HG03432 (cell line): ENCODE results near the gene CTDP1.
A peak's percentile ranks its signal among the peaks of the same experiment; 100 is the strongest.

ENCODE experiments used
- ATAC-seq: cut with Tn5 transposase; IDR thresholded peaks from one replicate; pipeline ENCODE4 v1.9.1; 2021; ENCODE audit warnings: mild to moderate bottlenecking, moderate library complexity; ENCODE audit not compliant: unreplicated experiment

CTDP1 gene

DNA sequence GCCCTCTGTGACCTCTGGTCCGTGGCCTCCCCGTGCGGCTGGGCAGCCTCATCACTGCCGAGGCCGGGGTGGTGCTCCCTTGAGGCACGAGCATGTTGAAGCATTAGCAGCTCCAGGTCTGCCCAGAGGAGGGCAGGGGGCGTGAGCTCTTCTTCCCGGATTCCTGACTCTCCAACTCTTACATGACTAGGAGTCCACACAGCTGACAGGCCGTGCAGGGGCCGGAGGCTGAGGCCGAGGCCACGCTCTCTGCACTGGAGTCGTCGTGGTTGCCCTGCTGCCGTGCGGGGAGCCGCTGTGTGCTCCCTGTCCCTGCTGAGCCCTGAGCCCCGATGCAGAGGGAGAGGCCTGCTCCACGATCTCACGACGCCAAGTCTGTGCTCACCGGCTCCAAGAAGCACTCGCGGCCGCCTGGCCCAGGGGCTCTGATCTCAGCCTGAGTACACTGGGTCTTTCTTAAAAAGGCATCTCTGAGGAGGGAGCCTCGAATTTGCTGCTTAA lies 98.7 kb downstream of the CTDP1 start:
- ATAC-seq: no peak

DNA sequence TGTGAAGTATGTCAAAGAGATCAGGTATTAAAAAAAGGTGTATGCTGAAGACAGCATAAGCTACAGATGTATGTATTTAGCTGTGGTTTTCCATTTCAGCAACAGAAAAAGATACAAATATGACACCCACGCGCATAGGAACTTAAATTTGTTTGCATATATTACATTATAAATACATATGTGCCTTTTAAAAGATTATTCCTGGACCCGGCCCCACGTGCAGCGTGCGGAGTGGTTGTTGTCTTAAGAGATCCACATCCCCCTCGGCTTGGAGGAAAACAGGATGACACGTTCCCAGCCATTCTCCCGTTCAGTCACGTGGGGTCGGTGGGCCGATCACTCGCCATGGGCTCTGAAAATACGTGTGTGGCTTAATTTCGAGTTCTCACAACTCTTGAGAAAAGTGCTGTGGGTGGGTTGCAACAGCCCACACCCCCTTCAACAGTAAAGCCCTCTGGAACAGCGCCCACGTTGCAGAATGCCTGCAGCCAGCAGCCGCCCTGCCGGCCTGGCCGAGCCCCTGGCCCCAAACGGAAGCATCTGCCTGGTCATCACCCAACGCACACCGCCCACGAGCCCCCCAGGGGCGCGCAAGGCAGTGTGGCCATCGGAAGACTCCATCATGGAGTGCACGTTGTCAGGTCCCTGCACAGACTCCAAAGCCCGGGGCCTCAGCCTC lies 99.6 kb downstream of the CTDP1 start:
- no peak for ATAC-seq

DNA sequence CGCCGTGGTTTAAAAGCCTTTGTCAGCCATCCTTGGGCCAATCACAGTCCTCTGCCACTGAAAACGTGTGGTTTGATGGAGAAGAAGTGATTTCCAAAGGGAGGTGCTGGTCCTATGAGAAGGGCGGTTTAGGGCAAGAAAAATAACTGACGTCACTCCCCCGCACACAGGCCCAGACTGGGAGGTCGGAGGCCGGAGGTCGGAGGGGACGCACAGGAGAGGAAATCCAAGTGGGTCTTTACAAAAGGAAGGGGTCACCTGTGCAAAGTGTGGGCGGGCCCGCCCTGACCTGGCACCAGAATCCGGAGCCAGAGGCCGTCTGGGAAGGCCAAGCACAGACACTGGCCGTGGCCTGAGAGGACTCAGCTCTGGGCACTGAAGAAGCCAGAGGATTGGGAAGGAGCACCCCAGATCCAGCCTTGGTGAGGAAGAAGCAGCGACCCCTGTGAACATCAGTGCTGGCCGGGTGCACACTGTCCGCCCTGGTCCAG lies 100.1 kb downstream of the CTDP1 start:
- no peak for ATAC-seq

DNA sequence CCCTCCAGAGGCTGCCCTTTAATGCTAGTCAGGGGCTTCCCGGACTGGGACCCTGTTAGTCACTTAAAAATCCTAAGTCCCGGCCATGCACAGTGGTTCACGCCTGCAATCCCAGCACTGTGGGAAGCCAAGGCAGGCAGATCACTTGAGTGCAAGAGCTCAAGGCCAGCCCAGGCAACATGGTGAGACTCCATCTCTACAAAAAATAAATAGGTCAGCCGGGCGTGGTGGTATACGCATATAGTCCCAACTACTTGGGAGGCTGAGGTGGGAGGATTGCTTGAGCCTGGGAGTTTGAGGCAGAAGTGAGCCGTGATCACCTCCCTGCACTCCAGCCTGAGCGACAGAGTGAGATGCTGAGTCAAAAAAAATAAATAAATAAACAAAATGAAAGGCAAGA lies 100.9 kb downstream of the CTDP1 start:
- ATAC-seq: no peak

DNA sequence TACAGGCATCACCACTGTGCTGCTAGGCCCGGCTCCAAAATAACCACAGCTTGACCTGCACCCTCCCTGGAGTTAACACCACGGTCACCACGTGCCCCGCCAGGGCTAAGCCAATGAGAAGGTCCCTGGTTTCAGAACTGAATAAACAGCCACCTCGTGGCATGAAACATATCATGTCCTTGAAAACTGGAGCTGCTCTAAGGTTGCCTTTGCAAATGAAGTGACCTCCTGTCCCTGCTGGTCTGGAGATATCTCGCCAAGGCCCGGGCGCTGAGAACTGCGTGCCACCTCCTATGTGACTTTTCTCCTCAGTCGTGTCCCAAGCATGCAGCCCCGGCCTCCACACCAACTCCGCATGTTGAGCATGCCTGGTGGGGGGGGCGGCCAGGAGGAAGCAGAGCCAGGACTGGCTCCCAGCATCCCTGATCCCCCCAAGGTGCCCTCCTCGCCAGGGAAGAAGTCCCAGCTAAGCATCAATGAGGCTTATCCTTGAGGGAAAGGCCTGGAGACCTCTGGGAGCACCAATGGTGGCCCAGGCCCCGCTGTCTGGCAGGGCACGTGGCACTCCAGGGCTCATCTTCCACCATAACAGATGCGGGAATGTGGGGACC lies 101.8 kb downstream of the CTDP1 start:
- no peak for ATAC-seq

DNA sequence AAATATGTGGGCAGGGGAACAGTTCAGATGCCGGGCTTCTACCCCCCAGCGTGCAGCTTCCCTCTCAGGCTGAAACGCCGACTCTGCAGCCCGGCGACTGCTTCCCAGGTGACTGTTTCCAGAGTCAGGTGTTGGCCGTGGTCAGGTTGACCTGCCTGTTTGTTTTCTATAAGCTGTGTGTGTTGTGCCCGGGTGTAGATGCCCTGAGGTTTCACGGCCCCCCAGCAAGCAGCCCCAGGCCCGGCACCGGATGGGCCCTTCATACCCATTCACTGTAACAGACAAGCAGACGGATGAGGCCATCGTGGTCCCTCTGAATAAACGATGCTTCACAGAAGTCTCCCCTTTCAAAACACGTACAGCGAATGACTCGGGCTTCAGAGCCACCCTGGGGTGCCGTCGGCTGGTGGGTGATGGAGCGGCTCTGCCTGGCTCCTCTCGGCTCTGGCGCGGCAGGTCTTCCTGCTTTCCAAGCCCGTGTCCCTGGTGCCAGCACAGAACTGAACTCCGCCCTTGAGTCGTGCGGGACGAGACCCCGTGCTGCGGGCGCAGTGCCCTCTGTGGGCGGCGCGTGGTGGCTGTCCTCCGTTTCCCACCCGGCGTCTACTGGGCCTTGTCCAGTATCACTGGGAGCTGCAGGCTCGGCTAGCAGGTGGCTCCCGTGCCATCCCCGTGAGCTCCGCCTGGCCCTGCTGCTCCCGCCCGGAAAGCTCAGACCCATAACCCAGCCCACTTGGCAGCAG lies 103.1 kb downstream of the CTDP1 start:
- no peak for ATAC-seq

DNA sequence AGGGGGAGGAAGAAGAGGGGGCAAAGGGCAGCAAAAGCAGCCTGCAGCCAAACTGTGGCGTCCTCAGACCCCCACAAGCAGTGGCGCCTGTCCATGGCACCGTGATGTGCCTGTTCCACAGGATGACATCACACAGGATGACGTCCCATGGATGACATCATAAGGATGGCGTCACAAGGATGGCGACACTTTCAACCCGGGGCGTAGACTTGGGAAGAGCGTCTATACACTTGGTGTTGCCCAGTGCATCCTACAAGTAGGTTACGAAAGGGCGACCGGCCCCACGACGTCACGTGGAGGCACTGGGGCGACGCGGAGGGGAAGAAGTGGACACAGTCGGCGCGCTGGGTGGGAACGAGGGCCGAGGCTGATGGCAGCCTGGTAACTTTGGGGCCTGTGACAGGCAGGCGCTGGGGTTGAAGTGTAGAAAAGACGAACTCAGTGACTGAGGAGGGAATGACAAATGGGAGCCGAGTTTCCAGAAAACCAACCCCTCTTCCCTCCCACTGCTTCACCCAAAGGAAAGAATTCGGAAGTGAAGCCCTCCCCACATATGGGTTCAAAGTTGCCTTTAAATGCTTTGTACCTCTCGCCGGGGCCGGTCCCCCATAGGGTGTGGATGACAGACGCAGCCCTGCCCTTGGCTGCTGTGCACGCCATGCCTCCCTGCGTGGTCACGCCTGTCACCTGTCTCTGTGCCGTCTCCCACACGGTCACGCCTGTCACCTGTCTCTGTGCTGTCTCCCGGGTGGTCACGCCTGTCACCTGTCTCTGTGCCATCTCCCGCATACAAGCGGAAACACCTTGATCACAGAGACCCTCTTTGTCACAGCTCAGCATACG lies 104.7 kb downstream of the CTDP1 start:
- ATAC-seq: no peak

DNA sequence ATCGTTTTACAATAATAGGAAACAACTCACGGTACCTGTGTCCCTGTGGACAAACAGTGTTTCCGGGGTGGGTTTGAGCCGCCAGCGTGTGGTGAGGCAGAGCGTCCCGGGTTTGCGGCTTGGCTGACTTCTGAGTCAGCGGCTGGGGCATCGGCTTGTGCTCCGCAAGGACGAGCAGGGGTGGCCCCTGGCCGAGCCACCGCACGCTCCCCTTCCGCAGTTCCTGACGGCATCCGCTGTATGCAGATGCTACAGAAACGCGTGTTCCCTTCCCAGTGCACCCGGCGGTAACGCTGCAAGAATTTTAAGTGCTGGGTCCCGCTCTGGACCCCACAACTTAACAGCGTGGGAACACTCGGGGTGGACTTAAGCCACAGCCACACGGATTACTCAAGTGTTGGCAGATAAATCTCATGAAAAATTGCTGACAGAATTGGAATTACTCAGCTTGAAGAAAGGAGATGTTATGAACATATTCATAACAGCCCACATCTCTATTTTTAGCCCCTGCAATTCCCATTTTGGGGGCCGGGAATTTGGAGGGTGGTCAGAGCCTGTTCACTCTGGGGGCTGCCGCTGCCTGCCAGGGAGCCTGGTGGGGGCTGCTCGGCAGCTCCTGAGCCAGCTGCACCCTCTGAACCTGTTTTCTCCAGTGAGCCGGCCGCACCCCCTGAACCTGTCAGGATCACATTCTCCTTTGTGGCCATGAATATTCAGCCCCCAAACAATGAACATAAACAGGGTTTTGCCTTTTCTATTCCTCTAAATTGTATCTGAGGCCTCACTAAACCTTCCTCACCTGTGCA lies 105.6 kb downstream of the CTDP1 start:
- ATAC-seq: peak; percentile 37

DNA sequence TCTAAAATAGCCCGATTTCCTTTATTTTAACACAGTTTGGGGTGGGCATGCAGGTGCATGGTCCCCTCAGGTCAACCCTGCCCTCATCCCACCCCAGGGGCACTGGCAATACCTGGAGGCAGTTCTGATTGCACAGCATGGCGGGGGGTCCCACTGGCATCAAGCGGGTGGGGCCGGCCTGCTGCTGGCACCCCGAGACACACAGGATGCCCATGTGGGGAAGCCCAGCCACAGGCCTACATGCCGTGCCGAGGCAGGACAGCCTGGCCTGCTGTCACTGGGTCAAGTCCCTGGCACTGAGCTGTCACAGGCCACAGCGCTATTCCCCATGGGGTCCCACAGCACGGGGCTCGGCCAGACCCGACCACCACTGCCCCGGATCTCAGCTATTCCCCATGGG lies 106.2 kb downstream of the CTDP1 start:
- ATAC-seq: no peak

DNA sequence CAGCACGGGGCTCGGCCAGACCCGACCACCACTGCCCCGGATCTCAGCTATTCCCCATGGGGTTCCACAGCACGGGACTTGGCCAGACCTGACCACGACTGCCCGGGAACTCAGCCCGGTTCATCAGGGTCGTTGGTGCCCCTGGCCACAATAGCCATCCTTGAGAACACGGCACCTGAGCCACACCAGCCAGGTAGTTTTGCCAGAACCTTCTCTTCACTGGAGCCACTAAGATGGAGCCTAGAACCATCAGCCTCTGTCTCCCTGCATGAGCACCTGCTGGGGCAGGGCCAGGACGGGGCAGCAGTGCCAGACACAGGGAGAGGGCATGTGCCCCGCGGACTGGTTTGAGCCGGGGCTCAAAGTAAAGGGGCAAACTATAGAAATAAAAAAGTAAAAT lies 106.7 kb downstream of the CTDP1 start:
- no peak for ATAC-seq

DNA sequence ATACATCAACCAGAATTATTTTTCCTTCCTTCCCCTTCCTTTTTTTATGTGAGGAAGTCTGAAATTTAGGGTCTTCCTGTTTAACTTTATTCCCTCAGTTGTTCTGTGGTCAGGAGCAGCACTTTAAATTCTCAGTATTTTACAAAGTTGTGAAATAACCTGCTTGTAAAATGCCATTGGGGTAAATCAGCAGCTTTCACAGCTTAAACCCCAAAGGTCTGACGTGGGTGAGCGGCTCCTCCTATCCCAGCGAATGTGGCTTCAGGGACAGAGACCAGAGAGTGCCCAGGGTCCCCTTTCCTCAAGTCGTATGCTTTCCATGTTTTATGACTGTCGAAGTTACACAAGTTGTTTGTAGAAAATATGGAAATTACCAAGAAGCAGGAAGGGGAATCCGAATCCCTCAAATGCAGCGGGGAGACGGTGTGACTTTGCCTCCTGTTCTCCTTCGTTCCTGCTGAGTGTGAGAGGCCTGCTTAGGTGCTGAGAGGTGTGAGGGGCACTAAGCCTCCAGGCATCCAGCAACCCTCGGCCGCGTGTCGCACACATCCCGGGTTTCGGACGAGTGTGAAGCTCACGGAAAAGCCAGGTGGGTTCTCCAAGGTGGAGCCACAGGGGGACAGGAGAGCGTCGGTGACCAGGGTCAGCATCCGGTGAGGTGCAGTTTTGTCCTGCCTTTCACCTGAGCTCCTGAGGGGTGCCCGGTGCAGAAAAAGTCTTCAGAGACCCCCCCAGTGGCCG lies 107.4 kb downstream of the CTDP1 start:
- no peak for ATAC-seq

DNA sequence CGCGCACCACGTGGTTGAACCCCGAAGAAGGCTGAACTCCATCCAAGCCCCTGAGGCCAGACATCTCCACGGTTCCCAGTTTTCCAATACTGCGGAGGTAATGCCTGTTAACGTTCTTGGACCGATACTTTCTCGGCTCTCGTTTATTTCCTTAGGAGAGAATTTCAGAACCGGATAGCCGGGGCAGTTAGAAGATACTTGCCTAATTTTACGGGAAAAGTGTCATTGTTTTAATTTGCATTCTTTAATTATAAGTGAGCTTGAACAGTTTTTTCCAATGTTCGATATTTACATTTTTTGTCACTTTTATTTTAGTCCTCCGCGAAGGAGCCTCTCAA lies 107.9 kb downstream of the CTDP1 start:
- no peak for ATAC-seq

DNA sequence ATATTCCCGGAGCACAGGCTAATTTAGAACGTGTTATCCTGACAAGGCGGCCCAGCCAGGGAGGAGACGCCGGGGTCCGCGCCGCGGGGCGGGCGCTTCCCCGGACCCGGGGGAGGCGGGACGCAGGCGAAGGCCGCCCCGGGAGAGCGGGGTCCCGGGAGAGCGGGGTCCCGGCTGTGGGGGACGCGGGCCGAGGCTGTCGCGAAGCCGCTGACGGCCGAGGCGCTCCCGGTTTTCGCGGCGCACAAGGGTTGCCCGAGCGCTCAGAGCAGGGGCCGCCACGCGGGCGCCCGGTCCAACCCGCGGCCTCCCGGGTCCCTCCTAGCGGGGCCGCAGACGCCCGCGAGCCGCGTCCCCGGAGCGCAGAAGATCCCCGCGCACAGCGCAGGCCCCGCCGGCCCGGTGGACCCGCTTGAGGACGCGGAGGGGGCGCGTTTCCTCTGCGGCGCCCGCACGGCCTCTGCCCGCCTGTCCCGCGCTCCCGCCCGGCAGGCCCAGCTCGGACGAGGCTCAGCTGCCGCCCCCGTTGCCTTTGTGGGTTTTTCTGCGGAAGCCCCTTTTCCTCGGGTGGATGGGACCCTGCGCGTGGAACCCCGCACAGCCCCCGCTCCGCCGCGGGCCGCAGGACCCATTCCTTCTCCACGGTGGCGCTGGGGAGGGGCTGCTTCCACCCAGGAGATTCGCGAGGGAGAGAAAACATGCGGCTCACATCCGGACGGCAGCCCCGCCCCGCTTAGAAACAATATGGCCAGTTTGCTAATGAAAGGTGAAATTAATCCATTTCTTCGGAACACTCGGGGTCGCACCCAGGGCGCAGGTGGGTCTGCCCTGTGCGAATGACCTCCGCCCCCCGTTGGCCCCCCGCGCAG lies 108.5 kb downstream of the CTDP1 start:
- no peak for ATAC-seq

DNA sequence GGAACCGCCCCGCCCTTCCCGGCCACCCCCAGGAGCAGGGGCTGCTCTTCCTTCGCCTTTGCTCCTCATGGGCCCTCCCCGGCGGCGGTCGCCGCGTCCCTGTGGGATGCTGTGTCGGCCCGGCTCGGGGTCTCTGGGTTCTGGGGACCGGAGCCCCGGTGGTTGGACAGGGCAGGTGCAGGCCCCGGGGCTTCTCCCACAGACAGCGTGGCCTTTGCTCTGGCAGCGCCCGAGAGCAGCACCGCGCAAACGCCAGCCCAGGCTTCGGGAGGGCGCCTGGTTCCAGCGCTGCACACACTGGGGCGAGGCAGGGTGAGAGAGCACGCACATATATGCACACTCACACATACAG lies 109.1 kb downstream of the CTDP1 start:
- no peak for ATAC-seq

DNA sequence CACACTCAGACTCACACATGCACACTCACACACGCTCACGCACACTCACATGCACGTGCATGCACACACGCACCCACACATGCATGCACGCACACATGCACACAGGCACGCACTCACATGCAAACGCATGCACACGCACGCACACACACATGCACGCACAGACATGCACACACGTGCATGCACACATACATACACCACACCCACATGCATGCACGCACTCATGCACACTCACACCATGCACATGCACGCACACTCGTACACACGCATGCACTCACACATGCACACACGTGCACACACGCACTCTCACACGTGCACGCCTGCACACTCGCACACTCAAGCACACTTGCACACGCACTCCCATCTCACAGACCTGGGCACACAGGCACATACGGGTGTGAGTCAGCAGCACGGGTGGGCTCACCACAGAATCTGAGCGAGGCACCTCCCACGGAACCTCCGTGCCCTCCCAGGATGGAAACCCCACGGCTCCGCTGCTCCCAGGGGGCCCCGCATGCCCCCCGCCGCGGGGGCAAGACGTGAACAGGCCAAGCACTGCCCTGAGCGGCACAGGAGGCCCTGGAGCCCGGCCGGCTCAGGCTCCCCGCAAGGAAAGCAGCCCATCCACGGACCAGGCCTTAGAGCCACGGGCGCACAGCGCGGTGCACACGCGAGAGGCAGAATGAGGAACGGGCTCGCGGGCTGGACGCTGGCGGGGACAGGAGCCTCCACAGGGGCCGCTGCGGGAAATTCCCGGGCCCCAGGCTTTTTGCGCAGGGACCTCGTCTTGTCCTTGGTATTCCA lies 109.7 kb downstream of the CTDP1 start:
- ATAC-seq: no peak

DNA sequence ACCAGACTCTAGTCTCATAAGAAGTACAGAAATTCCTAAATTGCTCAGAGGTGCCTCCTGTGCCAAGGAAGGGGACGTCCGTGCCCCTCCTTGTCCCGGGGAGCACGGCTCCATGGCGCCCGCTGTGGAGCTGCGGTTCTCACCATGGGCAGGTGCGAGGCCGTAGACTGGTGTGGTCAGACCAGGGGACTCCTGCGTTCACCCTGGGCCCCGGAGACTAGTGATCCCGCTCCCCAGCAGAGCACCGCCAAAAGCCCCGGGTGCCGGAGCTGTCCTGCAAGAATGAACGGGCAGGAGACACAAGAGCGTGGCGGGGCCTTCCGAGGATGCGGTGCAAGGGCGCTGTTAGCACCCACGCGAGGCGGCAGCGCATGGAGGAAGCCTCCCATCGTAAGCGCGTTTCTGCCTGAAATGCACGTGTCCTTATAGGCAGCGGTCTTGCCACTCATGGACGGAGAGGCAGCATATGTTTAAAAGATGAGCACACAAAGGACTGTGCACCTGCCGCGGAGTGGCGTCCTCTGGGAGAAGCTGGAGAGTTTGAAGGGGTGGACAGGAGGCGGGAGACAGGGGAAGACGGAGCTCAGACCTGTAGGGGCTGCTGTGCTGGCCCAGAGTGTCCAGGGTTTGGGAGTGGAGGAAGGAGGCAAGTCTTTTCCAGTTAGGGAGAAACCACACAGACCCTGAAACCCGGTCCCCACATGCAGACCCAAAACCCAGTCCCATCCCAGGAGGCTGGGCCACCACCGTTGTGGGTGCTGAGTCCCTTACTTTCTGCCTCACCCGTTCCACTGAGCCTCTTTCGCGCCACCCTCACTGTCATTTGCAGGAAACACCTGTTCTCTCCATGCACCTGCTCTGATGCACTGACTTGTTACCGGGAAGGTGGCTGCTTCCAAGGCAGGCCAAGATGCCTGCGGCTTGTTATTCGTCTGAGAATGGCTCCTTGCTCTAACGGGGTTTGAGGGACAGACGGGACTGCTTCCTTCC lies 110.6 kb downstream of the CTDP1 start:
- no peak for ATAC-seq
